D721Med (cell line): ENCODE results near the gene MRPL17.
"Not testable (repeated sequence)": the region's sequence is repeated elsewhere in the genome, so short reads cannot be mapped to it uniquely, and the experiment has no call there.

Experiments
- DNase-seq: peaks from one replicate; pipeline ENCODE4 v3.0.0; 2011; ENCODE audit warnings: low spot score; ENCODE audit not compliant: insufficient read length
- FAIRE-seq: peaks from 2 replicates; lab custom pipeline; 2011; peaks lifted over from hg19 to GRCh38; lab: Jason Lieb, UNC
- CTCF ChIP-seq: IDR thresholded peaks from 2 replicates; pipeline ENCODE4 v1.5.1; 2012; ENCODE audit warnings: mild to moderate bottlenecking, control low read depth; ENCODE audit not compliant: insufficient read depth; ENCODE audit errors: missing control alignments

The MRPL17 gene

DNA sequence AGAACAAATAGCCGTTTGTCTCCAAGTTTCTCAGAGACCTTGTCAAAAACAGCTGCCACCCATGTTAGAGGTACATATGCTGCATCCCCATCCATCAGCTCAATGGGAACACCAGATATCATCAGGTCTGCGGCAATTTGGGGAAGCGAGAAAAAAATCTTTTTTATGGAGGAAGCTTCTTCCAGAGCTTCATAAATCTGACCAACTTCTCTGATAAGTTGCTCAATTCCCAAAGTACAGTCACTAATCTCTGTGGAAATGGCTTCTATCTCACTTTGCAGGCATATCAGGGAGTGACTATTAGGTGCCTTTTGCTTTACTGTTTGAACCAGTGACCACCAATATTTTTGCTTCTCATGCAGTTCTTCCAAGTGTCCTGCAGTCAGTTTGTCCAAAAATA lies 34.3 kb upstream of the MRPL17 start:
- DNase-seq (no peak), FAIRE-seq (no peak)
- TF ChIP-seq CTCF = no peak

DNA sequence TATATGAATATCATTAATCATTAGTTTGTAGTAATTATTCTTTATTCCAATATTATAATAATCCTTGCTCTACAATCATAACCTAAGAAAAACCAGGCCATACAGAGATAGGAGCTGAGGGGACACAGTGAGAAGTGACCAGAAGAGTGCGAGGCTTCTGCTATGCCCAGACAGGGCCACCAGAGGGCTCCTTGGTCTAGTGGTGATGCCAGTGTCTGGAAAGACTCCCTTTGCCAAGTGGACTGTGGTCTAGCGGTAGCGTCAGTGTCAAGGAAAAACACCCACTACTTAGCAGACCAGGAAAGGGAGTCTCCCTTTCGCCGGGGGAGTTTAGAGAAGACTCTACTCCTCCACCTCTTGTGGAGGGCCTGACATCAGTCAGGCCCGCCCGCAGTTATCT lies 28.4 kb upstream of the MRPL17 start:
- not testable (repeated sequence) for DNase-seq

DNA sequence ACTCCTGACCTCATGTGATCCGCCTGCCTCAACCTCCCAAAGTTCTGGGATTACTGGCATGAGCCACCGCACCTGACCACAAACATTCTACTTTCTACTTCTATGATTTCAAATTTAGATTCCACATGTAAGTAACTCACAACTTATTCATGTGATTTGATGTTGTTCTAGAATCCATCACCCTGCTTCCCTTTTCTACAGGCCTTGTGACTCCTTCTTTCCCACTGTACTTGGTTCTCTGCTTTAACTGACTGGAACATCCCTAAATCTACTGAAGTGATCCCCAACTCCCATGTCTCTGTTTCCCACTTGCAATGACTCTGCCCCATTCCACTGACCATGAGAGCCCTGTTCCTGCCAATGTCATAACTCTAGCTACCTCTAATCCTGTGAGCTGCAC lies 25.7 kb upstream of the MRPL17 start:
- TF ChIP-seq CTCF = no peak
- FAIRE-seq (no peak), DNase-seq (no peak)

More for the DNA sequence above, 28.4 kb upstream of the MRPL17 start:
- not testable (repeated sequence) for FAIRE-seq

DNA sequence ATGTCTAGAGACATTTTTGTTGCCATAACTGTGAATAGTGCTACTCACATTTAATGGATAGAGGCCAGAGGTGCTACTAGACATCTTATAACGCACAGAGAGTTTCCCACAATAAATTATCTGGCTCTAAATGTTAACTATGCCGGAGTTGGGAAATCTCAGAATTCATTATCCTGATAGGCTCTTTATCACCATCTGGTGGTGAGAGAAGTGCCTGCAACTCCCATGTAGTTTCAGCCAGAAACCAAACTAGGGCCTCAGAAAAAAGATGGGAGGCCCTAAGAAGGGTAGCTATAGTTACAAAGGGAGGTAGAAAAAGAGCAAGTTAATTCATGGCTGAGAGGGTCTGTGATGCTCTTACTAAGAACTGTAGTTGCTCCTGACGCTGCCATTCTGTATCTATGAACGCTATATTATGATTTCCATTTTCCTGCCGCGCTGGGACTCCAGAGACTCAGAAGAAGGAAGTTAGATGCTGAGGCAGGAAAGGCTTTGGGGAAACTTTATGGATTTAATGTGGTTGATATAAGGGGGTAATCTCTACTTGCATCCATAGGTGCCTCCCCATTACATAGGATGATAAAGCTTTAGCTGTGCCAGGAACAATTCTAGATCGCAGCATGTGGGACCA lies 22.9 kb upstream of the MRPL17 start:
- DNase-seq = no peak
- peak; percentile 84 for TF ChIP-seq CTCF
- no peak for FAIRE-seq

DNA sequence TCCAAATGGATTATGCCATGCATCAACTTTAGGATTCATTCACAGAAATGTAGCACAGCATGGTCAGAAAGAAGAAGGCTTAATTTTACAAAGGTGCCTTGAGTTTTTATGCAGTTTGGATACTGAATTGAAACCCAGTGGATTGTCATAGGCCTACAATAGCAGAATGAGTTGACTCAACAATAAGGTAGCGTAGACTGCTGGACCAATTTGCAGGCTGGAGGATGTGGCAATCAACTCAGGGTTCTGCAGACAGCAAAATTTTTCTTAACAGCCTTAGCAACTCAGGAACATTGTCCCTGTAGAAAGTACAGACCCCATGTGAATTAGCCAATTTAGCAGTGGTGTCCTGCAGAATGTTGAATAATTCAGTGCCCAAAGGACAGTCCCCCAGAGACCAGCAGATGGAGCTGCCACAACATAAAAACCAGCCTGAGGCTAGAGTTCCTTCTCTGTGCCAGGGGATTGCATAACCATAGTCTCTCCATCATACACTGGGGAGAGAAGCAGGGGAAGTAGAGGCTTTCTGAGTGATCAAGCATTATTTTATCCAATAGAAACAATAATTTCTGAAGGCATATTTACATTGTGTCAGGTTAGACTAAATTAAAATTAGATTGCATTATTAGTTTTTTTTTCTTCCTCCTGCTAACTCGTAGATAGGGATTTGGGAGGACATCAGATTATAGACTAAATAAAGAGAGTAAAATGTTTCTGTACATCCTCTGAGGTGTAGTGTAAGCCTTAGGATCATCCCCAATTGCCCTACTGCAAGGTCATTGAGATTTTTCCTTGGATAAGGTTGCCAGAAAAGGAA lies 20.3 kb upstream of the MRPL17 start:
- TF ChIP-seq CTCF = peak; percentile 38
- FAIRE-seq (no peak), DNase-seq (no peak)

DNA sequence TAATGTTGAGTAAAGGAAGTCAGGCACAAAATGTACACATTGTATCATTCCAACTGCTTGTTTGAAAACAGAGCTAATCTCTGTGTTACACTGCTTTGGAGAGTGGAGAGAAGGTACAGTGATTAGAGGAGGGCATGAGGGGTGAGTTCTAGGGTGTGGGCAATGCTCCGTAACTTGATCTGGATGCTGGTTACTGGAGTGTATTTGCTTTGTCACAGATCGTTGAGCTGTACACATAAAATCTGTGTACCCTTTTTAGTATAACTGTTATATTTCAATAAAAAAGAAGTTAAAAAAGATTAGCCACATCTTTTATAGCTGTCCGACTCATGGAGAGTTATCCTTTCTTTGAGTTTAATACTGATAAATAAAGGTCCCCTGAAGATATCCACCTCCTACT lies 18.8 kb upstream of the MRPL17 start:
- not testable (repeated sequence) for DNase-seq
- FAIRE-seq = peak; percentile 68

- no peak for TF ChIP-seq CTCF
- FAIRE-seq = no peak
- DNase-seq = no peak
Measured at GRCh38 chr11:6695377-6695776, 12.2 kb upstream of the MRPL17 start.

DNA sequence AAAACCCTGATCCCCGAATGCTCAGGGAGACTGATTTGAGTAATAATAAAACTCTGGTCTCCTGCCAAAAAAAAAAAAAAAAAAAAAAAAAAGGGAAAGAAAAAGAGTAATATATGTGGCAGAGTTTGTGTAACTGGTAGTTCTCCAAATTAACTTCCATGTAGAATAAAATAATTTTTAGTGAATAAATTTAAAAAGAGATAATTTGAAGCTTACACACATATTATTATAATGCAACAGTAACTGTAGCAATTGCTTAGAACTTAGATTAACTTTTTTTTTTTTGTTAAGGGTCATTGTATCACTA lies 11.0 kb upstream of the MRPL17 start:
- TF ChIP-seq CTCF = no peak
- DNase-seq = no peak
- no peak for FAIRE-seq
